Neural cell (in vitro differentiated cells): Measurements from ENCODE around the gene PALM3. TPM values are rescaled to one million over a fixed set of nuclear protein-coding genes. Genes with fewer than 3 reads are reported as not detected.

ENCODE experiments used
- H2AFZ ChIP-seq: fragments of 200-600, 300-800 bp; sonication (generic), shearing (Covaris generic); 2 replicates; pipeline ENCODE4 v1.6.0; 2014; ENCODE audit warnings: low read depth, mild to moderate bottlenecking, antibody characterized with exemption, low read length, moderate library complexity
- H3F3A ChIP-seq: fragments of 200-600 bp; shearing (Covaris generic); 2 replicates; pipeline ENCODE4 v1.6.1; 2016; ENCODE audit warnings: mild to moderate bottlenecking, moderate library complexity, mixed read lengths, antibody characterized with exemption, low read length; ENCODE audit not compliant: insufficient read depth, poor library complexity, severe bottlenecking
- H3K27ac ChIP-seq: fragments of 200-600, 300-800 bp; sonication (generic), shearing (Covaris generic); 2 replicates; pipeline ENCODE4 v1.5.1; 2014; ENCODE audit warnings: mild to moderate bottlenecking, low read length, moderate library complexity
- H3K27me3 ChIP-seq: fragments of 300-800, 200-600 bp; sonication (generic), shearing (Covaris generic); 2 replicates; pipeline ENCODE4 v1.6.0; 2014; ENCODE audit warnings: mild to moderate bottlenecking, low read depth, low read length, moderate library complexity; ENCODE audit not compliant: insufficient read depth
- H3K36me3 ChIP-seq: fragments of 300-800, 200-600 bp; sonication (generic), shearing (Covaris generic); 2 replicates; pipeline ENCODE4 v1.5.1; 2014; ENCODE audit warnings: mild to moderate bottlenecking, antibody characterized with exemption, low read length, moderate library complexity; ENCODE audit not compliant: insufficient read depth
- H3K4me2 ChIP-seq: fragments of 300-800, 200-600 bp; sonication (generic), shearing (Covaris generic); 2 replicates; pipeline ENCODE4 v1.6.0; 2014; ENCODE audit warnings: mild to moderate bottlenecking, low read length
- H3K4me3 ChIP-seq: fragments of 300-800, 200-600 bp; sonication (generic), shearing (Covaris generic); 2 replicates; pipeline ENCODE4 v1.5.1; 2014; ENCODE audit warnings: mild to moderate bottlenecking, low read length, moderate library complexity
- H3K79me2 ChIP-seq: fragments of 200-600 bp; shearing (Covaris generic); replicated peaks from 2 replicates; pipeline ENCODE4 v1.6.0; 2014; ENCODE audit warnings: mild to moderate bottlenecking, low read length, moderate library complexity; ENCODE audit not compliant: insufficient read depth
- H3K9ac ChIP-seq: fragments of 300-800, 200-600 bp; sonication (generic), shearing (Covaris generic); 2 replicates; pipeline ENCODE4 v1.6.1; 2016; ENCODE audit warnings: mild to moderate bottlenecking, low read length, mixed read lengths
- H3K9me2 ChIP-seq: fragments of 200-600 bp; shearing (Covaris generic); 2 replicates; pipeline ENCODE4 v1.6.1; 2016; ENCODE audit warnings: mild to moderate bottlenecking, low read length, mixed read lengths; ENCODE audit not compliant: insufficient read depth
- H3K9me3 ChIP-seq: fragments of 200-600, 300-800 bp; sonication (generic), shearing (Covaris generic); 2 replicates; pipeline ENCODE4 v1.6.1; 2016; ENCODE audit warnings: mild to moderate bottlenecking, mixed run types, low read length, moderate library complexity, mixed read lengths
- H4K20me1 ChIP-seq: fragments of 200-600 bp; shearing (Covaris generic); 2 replicates; pipeline ENCODE4 v1.6.1; 2016; ENCODE audit warnings: mild to moderate bottlenecking, mixed run types; ENCODE audit not compliant: insufficient read depth
- CTCF ChIP-seq: fragments of 450-650 bp; IDR thresholded peaks from 2 replicates; pipeline ENCODE4 v1.5.1; 2014; ENCODE audit warnings: antibody characterized with exemption, mild to moderate bottlenecking, moderate library complexity; ENCODE audit not compliant: poor library complexity, severe bottlenecking
- EP300 ChIP-seq: fragments of 450-650 bp; conservative IDR thresholded peaks from 2 replicates; pipeline ENCODE4 v1.6.1; 2014; ENCODE audit warnings: antibody characterized with exemption, mild to moderate bottlenecking, moderate library complexity; ENCODE audit not compliant: poor library complexity, severe bottlenecking
- EZH2 ChIP-seq: fragments of 200-600, 300-800 bp; shearing (Covaris generic), sonication (generic); IDR thresholded peaks from 2 replicates; pipeline ENCODE4 v1.6.1; 2014; ENCODE audit warnings: antibody characterized with exemption, low read length, borderline replicate concordance, mild to moderate bottlenecking; ENCODE audit not compliant: insufficient read depth, poor library complexity, severe bottlenecking
- MXI1 ChIP-seq: fragments of 450-650 bp; conservative IDR thresholded peaks from 2 replicates; pipeline ENCODE4 v1.6.1; 2014; ENCODE audit warnings: antibody characterized with exemption, mild to moderate bottlenecking; ENCODE audit not compliant: poor library complexity, severe bottlenecking
- RAD21 ChIP-seq: fragments of 450-650 bp; conservative IDR thresholded peaks from 2 replicates; pipeline ENCODE4 v1.6.1; 2014; ENCODE audit warnings: antibody characterized with exemption, mild to moderate bottlenecking, moderate library complexity
- REST ChIP-seq: IDR thresholded peaks from 2 replicates; pipeline ENCODE4 v1.6.1; 2012; ENCODE audit warnings: borderline replicate concordance
- SMC3 ChIP-seq: fragments of 450-650 bp; conservative IDR thresholded peaks from 2 replicates; pipeline ENCODE4 v1.6.1; 2014; ENCODE audit warnings: antibody characterized with exemption, mild to moderate bottlenecking, moderate library complexity; ENCODE audit not compliant: poor library complexity
- TAF1 ChIP-seq: IDR thresholded peaks from 2 replicates; pipeline ENCODE4 v1.6.1; 2012; ENCODE audit warnings: low read depth
- polyA plus RNA-seq: library from polyadenylated mRNA; depleted of rRNA; stranded (reverse); fragments of >200 nt; gene quantifications from 2 replicates; pipeline ENCODE4 v1.2.3, GENCODE V29; 2014

Gene PALM3
- polyA plus RNA-seq, 1 donor from 2014 or later = 0.33 TPM

- Histone ChIP-seq H3K27me3 (no peaks in the 10 kb centered on the region), H3K27ac (no peak overlapping the region), H3K36me3 (peaks cover 6% of the 10 kb centered on the region), H3K9me3 (peaks cover 3% of the 10 kb centered on the region), H2AFZ (no peak overlapping the region), H3K4me2 (peak overlapping the region; percentile 62), H3K9ac (peak overlapping the region; percentile 46), H3F3A (peaks cover 4% of the 10 kb centered on the region), H4K20me1 (peaks cover 8% of the 10 kb centered on the region), H3K9me2 (no peaks in the 10 kb centered on the region), H3K79me2 (no peaks in the 10 kb centered on the region), H3K4me3 (peak overlapping the region; percentile 66)
- TF ChIP-seq REST = no peak
- TF ChIP-seq CTCF = peak; percentile 28
Observed at GRCh38 chr19:14091081-14091812, 29.4 kb upstream of the PALM3 start.

- Histone ChIP-seq H3K79me2 (no peaks in the 10 kb centered on the region), H3K9me3 (peaks cover 3% of the 10 kb centered on the region), H4K20me1 (peaks cover 8% of the 10 kb centered on the region), H3K27me3 (no peaks in the 10 kb centered on the region), H3K9me2 (no peaks in the 10 kb centered on the region), H3K4me3 (peak within 1 kb of the TSS; percentile 70), H3K27ac (peak within 1 kb of the TSS; percentile 44), H3K36me3 (peaks cover 6% of the 10 kb centered on the region), H2AFZ (no peak within 1 kb of the TSS), H3F3A (peaks cover 4% of the 10 kb centered on the region), H3K4me2 (peak within 1 kb of the TSS; percentile 62), H3K9ac (peak within 1 kb of the TSS; percentile 70)
- TF ChIP-seq SMC3 (no peak), MXI1 (peak; percentile 20), RAD21 (no peak), CTCF (no peak), EP300 (no peak), EZH2 (no peak), TAF1 (no peak), REST (no peak)
Observed at GRCh38 chr19:14090509-14091080, 28.7 kb upstream of the PALM3 start, which contains the start of gene SAMD1. Gene SAMD1, minus strand, starts transcription at chr19:14090751.
